ENCODE data around the gene MYLK3. TPM values are rescaled to one million over a fixed set of nuclear protein-coding genes. Genes with fewer than 3 reads are reported as not detected.

The MYLK3 gene
- total RNA-seq, 1 donor: under 0.01 TPM

DNA sequence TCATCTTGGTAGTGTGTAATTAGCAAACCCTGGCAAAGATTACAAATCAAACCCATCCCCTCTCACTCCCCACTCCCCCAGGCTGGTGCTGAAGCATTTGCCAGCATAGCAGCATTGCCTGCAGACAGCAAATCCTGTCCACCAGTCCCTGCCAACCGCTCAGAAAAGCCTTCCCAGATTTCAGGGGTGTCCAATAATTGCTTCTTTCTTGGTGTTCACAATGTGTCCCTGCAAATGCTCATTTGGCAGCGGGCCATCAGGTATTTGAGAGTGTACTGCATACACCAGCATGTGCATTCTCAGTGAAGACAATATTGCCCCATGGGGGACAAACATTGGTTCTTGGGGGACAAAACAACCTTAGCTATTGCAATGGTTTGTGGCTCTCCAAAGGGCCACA, 30.5 kb downstream of the MYLK3 start:
- no peak for DNase-seq (ENCODE audit: low read depth)
- TF ChIP-seq, protein P1, sequence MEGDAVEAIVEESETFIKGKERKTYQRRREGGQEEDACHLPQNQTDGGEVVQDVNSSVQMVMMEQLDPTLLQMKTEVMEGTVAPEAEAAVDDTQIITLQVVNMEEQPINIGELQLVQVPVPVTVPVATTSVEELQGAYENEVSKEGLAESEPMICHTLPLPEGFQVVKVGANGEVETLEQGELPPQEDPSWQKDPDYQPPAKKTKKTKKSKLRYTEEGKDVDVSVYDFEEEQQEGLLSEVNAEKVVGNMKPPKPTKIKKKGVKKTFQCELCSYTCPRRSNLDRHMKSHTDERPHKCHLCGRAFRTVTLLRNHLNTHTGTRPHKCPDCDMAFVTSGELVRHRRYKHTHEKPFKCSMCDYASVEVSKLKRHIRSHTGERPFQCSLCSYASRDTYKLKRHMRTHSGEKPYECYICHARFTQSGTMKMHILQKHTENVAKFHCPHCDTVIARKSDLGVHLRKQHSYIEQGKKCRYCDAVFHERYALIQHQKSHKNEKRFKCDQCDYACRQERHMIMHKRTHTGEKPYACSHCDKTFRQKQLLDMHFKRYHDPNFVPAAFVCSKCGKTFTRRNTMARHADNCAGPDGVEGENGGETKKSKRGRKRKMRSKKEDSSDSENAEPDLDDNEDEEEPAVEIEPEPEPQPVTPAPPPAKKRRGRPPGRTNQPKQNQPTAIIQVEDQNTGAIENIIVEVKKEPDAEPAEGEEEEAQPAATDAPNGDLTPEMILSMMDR (IDR thresholded peaks at IDR 0.05; ENCODE audit: insufficient read depth, low read length): no peak
- no peak overlapping the region for H3K4me3 ChIP-seq (ENCODE audit: low read depth, low read length)

DNA sequence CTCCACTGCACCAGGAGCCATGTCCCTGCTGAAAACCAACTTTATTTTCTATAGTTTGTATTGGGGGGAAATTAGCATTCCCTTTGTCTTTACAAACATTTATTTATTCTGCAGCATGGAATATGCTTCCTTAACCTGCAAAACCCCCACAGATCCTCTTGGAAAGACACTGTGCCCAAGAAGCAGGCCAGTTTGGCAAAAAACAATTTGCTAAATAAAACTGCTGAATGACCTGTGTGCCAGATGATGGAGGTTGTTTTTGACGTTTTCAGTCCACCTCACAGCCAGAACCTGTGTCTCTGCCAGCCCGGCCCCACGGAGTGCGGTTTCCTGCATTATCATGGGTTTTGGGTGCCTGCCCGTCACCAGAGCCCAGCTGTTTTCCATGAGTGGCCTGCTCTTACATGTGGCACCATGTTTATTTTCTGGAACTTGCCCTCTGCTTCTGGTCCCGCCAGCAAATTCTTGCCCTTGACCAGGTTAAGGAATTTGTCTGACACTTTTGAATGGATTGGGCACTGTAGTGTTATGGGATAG, 32.3 kb downstream of the MYLK3 start:
- TF ChIP-seq, protein P1 (IDR thresholded peaks at IDR 0.05; ENCODE audit: insufficient read depth, low read length): no peak
- H3K4me3 ChIP-seq (ENCODE audit: low read depth, low read length): no peak overlapping the region
- DNase-seq (ENCODE audit: low read depth): no peak

DNA sequence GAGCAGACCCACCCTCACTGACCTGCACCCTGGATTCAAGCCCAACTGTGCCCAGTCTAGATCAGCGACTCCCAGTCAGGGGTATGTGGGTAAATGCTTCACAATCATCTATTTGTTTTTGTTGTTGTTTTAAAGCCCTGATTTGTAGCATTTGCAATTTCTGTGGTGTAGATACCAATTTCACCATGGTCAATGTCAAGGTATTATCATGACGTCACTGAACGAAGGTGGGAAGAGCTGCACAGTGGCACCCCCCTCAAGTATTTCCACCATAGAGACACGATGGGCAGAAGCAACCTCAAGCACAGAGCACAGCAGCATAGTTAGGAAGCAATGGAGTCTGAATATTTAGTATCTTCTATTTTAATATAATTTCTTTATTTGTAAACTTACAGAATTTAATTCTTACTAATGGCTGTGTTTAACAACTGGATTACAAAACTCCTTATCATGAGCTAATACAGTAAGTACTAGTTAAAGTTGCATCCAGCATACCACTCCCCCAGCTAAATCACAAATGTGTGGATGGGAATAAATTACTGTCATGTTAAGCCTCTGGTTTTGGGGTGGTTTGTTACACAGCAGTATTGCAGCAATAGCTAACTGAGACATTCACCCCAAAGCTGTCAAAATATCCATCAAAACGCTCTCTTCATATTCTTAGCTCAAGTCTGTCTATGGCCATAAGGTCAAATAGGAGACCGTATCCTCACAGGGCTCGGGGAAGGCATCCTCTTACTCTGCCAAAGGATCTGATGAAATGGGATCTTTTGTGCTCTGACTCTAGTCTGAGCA, 33.1 kb downstream of the MYLK3 start:
- DNase-seq (ENCODE audit: low read depth): no peak
- no peak overlapping the region for H3K4me3 ChIP-seq (ENCODE audit: low read depth, low read length)
- TF ChIP-seq, protein P1 (IDR thresholded peaks at IDR 0.05; ENCODE audit: insufficient read depth, low read length): no peak

DNA sequence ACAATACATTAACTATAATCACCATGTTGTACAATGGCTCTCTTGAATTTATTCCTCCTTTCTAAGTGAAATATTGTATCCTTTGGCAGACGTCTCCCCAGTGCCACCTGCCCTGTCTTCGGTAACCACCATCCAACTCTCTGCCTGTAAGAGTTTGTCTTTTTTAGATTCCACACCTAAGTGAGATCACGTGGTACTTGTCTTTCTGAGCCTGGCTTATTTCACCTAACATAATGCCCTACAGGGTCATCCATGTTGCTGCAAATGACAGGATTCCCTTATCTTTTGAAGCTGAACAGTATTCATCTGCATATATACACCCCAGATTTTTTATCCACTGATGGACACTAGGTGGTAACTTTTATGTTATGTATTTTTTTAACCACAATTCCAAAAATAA, 34.5 kb downstream of the MYLK3 start:
- no peak overlapping the region for H3K4me3 ChIP-seq (ENCODE audit: low read depth, low read length)
- DNase-seq (ENCODE audit: low read depth): no peak
- TF ChIP-seq, protein P1 (IDR thresholded peaks at IDR 0.05; ENCODE audit: insufficient read depth, low read length): no peak

DNA sequence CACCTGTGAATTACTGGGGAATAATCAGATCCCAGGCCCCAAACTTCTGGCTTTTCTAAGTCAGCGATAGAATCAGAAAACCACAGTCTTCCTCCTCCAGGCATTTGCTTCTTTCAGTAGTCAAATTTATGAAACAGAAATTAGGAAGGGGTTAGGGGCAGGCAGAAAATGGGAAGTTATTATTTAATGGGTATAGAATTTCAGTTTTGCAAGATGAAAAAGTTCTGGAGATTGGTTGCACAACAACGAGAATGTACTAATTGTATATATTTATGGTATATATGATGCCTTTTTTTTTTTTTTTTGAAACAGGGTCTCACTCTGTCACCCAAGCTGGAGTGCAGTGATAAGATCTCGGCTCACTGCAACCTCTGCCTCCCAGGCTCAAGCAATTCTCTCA, 35.2 kb downstream of the MYLK3 start:
- no peak overlapping the region for H3K4me3 ChIP-seq (ENCODE audit: low read depth, low read length)
- TF ChIP-seq, protein P1 (IDR thresholded peaks at IDR 0.05; ENCODE audit: insufficient read depth, low read length): no peak
- no peak for DNase-seq (ENCODE audit: low read depth)

DNA sequence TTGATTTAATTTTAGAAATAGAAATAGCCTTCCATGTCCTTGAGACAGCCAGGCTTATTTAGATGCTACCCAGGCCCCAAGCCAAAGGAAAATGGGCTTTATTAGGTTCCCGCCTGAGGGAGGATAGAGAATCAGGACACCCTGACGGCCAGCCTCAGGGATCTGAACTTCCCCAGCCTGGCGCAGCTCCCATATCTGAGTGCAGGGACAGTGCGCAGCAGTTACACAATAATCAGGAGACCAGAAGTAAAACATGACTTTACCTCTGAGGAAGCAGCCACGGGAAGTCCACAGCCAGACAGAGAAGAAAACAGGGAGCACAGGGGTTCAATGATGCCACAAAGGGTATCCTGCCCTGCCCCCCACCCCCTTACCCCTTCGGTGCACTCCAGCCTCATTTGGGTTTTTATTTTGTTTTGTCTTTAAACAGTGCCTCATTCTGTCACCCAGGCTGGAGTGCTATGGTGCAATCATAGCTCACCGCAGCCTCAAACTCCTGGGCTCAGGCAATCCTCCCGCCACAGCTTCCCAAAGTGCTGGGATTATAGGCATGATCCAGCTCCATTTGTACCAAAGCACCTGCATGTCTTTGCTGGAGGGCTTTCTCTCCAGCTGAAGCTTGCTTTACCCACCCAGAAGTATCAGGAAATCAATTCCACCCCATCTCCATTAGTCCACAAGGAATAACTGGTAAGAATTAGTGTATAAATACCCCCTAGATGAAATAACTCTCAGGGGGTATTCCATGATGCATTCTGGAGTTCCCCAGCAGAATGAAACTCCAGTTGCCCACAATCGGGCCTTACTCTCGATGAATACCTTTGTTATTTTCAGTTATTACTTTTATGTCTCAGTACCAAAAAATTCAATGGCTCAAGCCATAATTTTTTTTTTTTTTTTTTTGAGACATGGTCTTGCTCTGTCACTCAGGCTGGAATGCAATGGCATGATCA, 36.8 kb downstream of the MYLK3 start:
- TF ChIP-seq, protein P1 (IDR thresholded peaks at IDR 0.05; ENCODE audit: insufficient read depth, low read length): no peak
- no peak for DNase-seq (ENCODE audit: low read depth)
- no peak overlapping the region for H3K4me3 ChIP-seq (ENCODE audit: low read depth, low read length)
